GM19035 (cell line): ENCODE data around the gene WWOX.

Source experiments
- ATAC-seq: cut with Tn5 transposase; IDR thresholded peaks from one replicate; pipeline ENCODE4 v1.9.1; 2021; ENCODE audit not compliant: unreplicated experiment

Gene WWOX

DNA sequence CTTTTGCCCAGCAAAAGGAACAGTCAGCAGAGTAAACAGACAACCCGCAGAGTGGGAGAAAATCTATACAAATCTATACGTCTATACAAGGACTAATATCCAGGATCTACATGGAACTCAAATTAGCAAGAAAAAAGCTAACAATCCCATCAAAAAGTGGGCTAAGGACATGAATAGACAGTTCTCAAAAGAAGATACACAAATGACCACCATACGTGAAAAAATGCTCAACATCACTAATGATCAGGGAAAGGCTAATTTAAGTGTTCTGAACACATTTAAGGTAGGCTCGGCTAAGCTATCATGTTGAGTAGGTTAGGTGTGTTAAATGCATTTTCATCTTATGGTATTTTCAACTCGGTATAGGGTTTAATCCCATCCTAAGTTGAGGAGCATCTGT lies 598.0 kb downstream of the WWOX start:
- no peak for ATAC-seq

DNA sequence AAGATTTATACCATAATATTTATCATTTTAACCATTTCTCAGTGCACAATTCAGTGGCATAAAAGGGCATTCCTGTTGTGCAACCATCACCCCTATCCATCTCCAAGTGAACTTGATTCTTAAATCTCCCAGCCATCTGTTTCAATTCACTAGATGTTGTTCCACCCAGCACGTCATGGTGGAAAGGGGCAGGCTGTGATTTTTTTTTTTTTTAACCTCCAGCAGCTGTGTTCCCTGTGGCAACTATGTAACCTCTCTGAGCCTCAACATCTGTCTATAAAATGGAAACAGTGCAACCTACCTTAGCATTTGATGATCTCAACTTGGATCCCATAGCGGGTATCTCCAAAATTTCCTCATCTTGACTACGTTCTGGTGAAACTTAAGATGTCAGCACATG lies 604.5 kb downstream of the WWOX start:
- ATAC-seq: no peak

GRCh38 chr16:78704416-78704815 lies 605.0 kb downstream of the WWOX start:
- ATAC-seq: no peak

GRCh38 chr16:78705694-78706093 lies 606.2 kb downstream of the WWOX start:
- no peak for ATAC-seq

GRCh38 chr16:78706637-78707036 lies 607.2 kb downstream of the WWOX start:
- ATAC-seq: no peak

DNA sequence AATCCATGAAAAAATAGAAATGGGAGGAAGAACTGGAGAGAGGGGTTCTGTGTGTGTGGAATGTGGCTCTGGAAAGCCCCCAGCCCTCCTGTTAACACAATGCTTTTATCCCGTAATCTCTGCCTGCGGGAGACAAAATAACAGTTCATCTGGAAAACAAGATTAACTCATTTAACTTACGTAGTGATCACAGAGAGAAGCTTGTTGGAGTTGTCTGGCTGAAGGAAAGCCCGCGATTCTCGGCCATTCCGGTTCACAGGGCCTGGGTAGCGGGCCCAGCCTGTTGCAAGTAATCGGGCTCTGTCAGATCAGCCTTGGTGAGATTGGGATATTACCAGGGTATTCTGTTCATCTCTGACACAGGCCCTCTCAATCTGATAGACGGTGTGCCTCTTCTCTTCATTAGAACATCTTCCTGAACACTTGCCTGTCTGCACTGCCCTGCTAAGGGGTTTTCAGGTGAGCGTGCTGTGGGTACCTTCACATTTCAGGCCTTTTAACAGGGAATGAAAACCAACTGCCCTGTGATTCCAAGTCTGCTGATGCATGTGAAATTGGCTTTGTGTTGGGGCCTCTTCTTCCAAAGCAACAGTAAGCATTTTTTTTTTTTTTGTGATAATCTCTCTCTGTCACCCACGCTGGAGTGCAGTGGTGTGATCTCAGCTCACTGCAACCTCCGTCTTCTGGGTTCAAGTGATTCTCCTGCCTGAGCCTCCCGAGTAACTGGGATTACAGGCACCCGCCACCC lies 609.9 kb downstream of the WWOX start:
- no peak for ATAC-seq

- no peak for ATAC-seq
Observed at GRCh38 chr16:78715106-78715505, 615.7 kb downstream of the WWOX start.

DNA sequence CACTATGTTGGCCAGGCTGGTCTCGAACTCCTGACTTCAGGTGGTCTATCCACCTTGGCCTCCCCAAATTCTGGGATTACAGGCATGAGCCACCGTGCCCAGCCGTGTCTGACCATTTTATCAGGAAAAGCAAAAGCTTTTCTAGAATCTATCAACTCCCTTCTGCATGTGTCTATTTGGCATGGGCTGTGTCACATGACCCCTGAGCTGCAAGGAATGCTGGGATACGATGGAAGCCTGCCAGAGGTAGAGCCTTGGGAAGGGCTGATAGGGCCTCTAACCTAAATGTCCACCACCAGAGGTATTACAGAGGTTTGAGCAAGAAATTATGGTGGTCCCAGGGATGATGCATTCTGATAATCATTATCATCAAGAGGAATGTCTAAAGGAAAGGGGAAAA lies 616.2 kb downstream of the WWOX start:
- ATAC-seq: no peak

- ATAC-seq: no peak
Observed at GRCh38 chr16:78718141-78718540, 618.7 kb downstream of the WWOX start.

- no peak for ATAC-seq
Observed at GRCh38 chr16:78720416-78720815, 621.0 kb downstream of the WWOX start.

GRCh38 chr16:78727536-78727935 lies 628.1 kb downstream of the WWOX start:
- no peak for ATAC-seq

DNA sequence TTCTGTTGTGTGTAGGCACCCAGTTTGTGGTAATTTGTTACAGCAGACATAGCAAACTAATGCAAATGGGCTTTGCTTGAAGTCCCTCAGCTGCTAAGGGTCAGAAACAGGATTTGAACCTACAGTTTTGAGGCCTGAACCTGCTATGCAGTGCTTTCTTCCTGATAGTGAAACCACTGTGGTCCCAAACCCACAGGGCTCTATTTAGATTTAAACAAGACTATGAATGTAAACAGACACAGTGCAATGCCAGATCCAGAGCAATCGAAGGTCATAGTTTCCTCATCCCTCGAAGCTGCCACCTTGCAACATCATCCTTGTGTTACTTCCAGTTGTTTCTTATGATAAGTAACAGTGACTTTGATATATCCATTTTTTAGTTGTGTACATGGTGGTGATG lies 630.2 kb downstream of the WWOX start:
- ATAC-seq: no peak

GRCh38 chr16:78731785-78732184 lies 632.3 kb downstream of the WWOX start:
- ATAC-seq: no peak

DNA sequence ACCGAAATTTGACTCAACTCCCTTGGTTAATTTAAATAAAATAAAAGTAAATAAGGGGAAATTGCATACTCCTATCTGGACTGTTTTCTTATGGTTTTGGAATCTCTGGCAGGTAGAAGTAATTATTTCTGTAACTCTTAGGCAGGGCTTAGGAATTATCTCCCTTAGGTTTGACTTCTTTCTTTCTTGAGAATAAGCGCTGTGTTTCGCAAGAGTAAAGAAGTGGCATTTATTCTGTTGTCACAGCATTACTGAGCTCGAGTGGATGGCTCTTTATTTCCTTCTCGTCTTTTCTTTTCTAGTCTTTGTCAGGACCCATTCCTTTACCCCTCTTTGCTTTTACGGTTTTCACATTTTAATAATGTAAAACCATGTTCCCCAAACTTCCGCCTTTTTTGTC lies 633.2 kb downstream of the WWOX start:
- no peak for ATAC-seq

- ATAC-seq: no peak
Observed at GRCh38 chr16:78735337-78735736, 635.9 kb downstream of the WWOX start.

DNA sequence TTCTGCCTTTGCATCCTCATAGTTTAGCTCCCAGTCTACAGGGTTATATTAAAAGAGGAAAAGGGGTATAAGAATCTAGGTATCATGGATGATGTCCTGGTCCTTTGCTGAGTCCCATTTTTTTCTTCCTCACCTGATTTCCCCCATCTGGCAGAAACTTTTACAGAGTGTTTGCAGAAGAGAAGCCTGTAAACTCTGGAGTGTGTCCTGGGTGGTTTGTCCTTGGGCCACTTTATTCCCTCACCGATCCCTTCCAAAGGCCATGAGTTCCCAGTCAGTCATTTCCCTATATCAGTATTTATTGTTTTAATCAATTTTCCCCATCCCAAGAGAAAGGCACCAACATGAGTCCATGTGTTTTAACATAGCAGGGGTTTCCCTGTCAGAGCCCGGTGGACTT lies 638.2 kb downstream of the WWOX start:
- ATAC-seq: no peak

GRCh38 chr16:78738557-78738956 lies 639.1 kb downstream of the WWOX start:
- ATAC-seq: no peak

DNA sequence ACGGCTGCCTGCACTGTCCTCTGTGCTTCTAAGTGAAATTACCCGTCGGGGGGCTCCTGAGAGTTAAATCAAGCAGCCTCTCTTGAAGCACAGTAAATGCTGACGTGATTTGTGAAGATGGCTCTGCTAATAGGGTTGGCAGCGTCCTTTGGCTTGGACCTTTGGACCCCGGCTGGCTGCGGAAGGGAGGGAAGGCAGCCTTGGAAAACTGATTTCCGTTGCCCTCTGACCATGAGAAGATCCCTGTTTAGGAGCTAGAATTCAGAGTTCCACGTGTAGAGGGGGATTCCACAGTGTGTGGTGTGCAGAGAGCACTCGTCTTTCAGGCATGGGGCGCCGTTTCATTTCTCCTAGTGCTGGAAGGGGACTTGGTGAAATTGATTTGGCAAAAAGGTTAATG lies 640.8 kb downstream of the WWOX start:
- ATAC-seq: no peak

GRCh38 chr16:78742501-78743283 lies 643.2 kb downstream of the WWOX start:
- ATAC-seq: peak; percentile 97

DNA sequence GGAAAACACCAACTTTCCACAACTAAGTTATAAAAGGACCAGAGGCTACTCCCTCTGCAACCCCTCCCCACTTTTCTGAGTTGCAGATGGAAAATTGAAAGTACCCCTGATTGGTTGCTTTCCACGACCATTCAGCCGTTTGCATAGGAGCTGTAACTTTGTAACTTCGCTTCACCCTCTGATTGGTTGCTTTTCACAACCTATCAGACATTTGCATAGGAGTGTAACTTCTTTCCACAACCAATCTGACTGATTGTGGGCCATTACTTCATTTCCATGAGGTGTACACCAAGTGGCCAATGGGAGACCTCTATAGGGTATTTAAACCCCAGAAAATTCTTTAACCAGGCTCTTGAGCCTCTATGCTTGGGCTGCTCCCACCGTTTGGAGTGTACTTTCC lies 644.1 kb downstream of the WWOX start:
- no peak for ATAC-seq

DNA sequence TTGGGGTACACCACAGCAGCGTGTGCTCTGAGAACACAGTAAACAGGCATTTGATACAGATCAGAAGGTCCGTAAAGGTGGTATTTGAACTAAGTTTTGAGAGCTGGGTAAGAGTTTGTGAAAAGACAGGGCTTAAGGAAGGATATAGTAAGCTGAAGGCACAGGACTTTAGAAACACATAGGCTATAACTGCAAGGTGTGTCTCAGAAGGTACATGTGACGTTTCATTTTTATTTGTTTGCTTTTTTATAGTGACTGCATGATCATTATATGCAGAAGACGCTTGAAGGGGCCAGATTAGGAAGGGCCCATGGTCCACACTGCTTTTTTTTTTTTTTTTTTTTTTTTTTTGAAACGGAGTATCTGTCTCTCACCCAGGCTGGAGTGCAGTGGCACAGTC lies 644.6 kb downstream of the WWOX start:
- ATAC-seq: no peak

GRCh38 chr16:78744796-78745107 lies 645.3 kb downstream of the WWOX start:
- ATAC-seq: no peak
